Epithelial cell of proximal tubule (primary cell): ENCODE results near the gene TOMM34. TPM values are rescaled to one million over a fixed set of nuclear protein-coding genes. Genes with fewer than 3 reads are reported as not detected.

Experiments used
- DNase-seq: peaks from one replicate; pipeline ENCODE4 v3.0.0-alpha.2; 2011; ENCODE audit warnings: low read depth
- H3K4me3 ChIP-seq: 2 replicates; pipeline ENCODE4 v1.5.1; 2011; ENCODE audit warnings: low read depth, mild to moderate bottlenecking, low read length
- CTCF ChIP-seq: conservative IDR thresholded peaks from 2 replicates; pipeline ENCODE4 v1.5.1; 2012; ENCODE audit warnings: low read depth, mild to moderate bottlenecking, low read length
- total RNA-seq: library from RNA; depleted of rRNA; stranded (reverse); fragments of >200 nt; gene quantifications from 2 replicates; pipeline ENCODE4 v1.2.3, GENCODE V29; 2015

The TOMM34 gene
- total RNA-seq, 1 donor from 2014 or later, result 74.3 TPM

- no peak overlapping the region for H3K4me3 ChIP-seq
- no peak for TF ChIP-seq CTCF
- no peak for DNase-seq
Observed at GRCh38 chr20:44954211-44954610, 6.0 kb downstream of the TOMM34 start.

DNA sequence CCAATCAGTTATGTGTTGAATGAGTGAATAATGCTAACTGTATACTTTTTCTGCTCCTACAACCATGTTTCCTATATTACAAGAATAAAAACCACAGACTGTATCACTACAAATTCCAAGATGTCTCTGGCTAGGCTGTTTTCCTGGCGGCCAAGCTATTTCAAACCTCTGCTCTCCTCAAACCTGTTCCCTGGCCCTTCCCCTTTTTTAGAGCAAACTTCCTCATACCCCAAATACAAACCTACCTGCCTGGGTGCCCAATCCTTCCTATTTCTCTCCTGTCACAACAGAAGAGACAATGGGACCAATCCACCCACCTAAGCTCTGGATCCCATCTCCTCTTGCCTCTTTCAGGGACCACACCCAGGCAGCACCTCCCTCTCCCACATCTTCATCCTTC, 7.5 kb downstream of the TOMM34 start:
- TF ChIP-seq CTCF, result no peak
- no peak overlapping the region for H3K4me3 ChIP-seq
- no peak for DNase-seq

GRCh38 chr20:44950368-44950767, 9.8 kb downstream of the TOMM34 start:
- TF ChIP-seq CTCF, result no peak
- DNase-seq, result no peak
- H3K4me3 ChIP-seq, result no peak overlapping the region

DNA sequence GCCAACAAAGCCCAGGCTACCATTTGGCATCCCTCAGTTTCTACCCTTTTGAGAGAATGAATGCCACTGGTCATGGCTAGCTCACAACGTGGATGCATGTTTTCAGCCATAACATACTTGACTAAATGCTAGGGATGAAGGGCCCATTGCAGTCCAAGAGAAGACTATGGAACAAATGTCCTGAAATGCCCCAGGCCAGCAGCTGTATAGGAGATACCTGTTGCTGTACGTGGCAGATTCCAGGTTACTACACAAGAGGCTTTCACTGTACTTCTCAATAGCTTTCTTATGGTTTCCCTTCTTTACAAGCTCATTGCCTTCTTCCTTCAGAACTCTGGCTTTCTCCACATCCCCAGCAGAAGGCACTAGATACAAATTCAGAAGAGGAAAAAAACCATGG, 11.7 kb downstream of the TOMM34 start:
- no peak for DNase-seq
- no peak overlapping the region for H3K4me3 ChIP-seq
- TF ChIP-seq CTCF, result no peak

GRCh38 chr20:44948107-44948506, 12.1 kb downstream of the TOMM34 start:
- no peak overlapping the region for H3K4me3 ChIP-seq
- DNase-seq, result no peak
- no peak for TF ChIP-seq CTCF

DNA sequence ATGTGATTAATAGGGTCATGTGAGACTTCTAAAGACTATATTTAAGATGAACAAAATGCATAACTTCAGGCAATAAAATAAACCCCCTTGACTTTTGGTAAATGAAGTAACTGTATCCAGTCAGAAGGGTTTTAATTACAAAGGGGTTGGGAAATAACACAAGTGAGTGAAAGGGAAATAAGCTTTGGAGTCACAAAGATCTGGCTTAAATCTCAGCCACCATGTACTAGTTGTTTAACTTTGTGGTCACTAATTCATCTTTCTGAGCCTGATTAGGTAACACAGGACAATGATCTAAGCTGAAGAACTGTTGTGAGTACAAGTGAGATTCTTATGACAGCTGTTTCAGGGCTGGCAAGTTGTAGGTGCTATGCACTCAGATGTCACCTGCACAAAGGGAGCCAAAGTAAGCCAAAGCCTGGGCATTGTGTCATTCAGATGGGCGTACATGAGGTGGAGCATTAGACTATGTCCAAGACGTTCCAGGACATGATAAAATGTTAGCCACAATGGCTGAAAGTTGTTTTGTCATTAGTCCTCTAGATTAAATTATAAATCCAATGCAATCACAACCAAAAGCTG, 13.8 kb downstream of the TOMM34 start:
- DNase-seq, result no peak
- TF ChIP-seq CTCF, result no peak

GRCh38 chr20:44945261-44945660, 14.9 kb downstream of the TOMM34 start:
- no peak for TF ChIP-seq CTCF
- no peak for DNase-seq
- no peak overlapping the region for H3K4me3 ChIP-seq

More for the DNA sequence above, 13.8 kb downstream of the TOMM34 start:
- H3K4me3 ChIP-seq, result no peak overlapping the region
